Stimulated activated naive CD8-positive, alpha-beta T cell treated with anti-CD3 and anti-CD28 coated beads, Interleukin-15, Interleukin-2, amounts not matched to agents 100 ng/mL and 50 ng/mL, for 24 hours (primary cell): ENCODE results near the gene PIK3AP1.

Experiments used
- H3K27ac Mint-ChIP-seq: one replicate; pipeline ENCODE4 v1.8.0; 2021; ENCODE audit warnings: mild to moderate bottlenecking, mixed read lengths
- H3K27me3 Mint-ChIP-seq: one replicate; pipeline ENCODE4 v1.8.0; 2021; ENCODE audit warnings: mixed read lengths
- H3K36me3 Mint-ChIP-seq: one replicate; pipeline ENCODE4 v1.8.0; 2021; ENCODE audit warnings: low read depth, mixed read lengths
- H3K4me1 Mint-ChIP-seq: one replicate; pipeline ENCODE4 v1.8.0; 2021; ENCODE audit warnings: low read depth, mixed read lengths
- H3K4me3 Mint-ChIP-seq: one replicate; pipeline ENCODE4 v1.8.0; 2021; ENCODE audit warnings: mild to moderate bottlenecking, mixed read lengths
- H3K9me3 Mint-ChIP-seq: one replicate; pipeline ENCODE4 v1.8.0; 2021; ENCODE audit warnings: mixed read lengths

Gene PIK3AP1

GRCh38 chr10:96657385-96657784 is 62.9 kb downstream of the PIK3AP1 start:
- H3K27me3 Mint-ChIP-seq = no peaks in the 10 kb centered on the region
- H3K9me3 Mint-ChIP-seq = no peaks in the 10 kb centered on the region
- no peak overlapping the region for H3K4me3 Mint-ChIP-seq
- peak overlapping the region; percentile 26 for H3K27ac Mint-ChIP-seq
- peaks cover 53% of the 10 kb centered on the region for H3K4me1 Mint-ChIP-seq
- peaks cover 10% of the 10 kb centered on the region for H3K36me3 Mint-ChIP-seq

- Mint-ChIP-seq H3K27me3 (no peaks in the 10 kb centered on the region), H3K36me3 (peaks cover 13% of the 10 kb centered on the region), H3K9me3 (no peaks in the 10 kb centered on the region), H3K27ac (no peak overlapping the region), H3K4me1 (peaks cover 59% of the 10 kb centered on the region), H3K4me3 (no peak overlapping the region)
Observed at GRCh38 chr10:96656839-96657238, 63.5 kb downstream of the PIK3AP1 start.

- H3K4me3 Mint-ChIP-seq = no peak overlapping the region
- H3K36me3 Mint-ChIP-seq = peaks cover 16% of the 10 kb centered on the region
- peaks cover 61% of the 10 kb centered on the region for H3K4me1 Mint-ChIP-seq
- H3K27me3 Mint-ChIP-seq = no peaks in the 10 kb centered on the region
- no peaks in the 10 kb centered on the region for H3K9me3 Mint-ChIP-seq
- H3K27ac Mint-ChIP-seq = no peak overlapping the region
Observed at GRCh38 chr10:96656198-96656577, 64.1 kb downstream of the PIK3AP1 start.

GRCh38 chr10:96655461-96656197 is 64.7 kb downstream of the PIK3AP1 start:
- no peaks in the 10 kb centered on the region for H3K27me3 Mint-ChIP-seq
- H3K9me3 Mint-ChIP-seq = no peaks in the 10 kb centered on the region
- H3K4me1 Mint-ChIP-seq = peaks cover 63% of the 10 kb centered on the region
- no peak overlapping the region for H3K4me3 Mint-ChIP-seq
- H3K27ac Mint-ChIP-seq = no peak overlapping the region
- peaks cover 22% of the 10 kb centered on the region for H3K36me3 Mint-ChIP-seq

- peak overlapping the region; percentile 83 for H3K27ac Mint-ChIP-seq
- peaks cover 65% of the 10 kb centered on the region for H3K4me1 Mint-ChIP-seq
- H3K27me3 Mint-ChIP-seq = no peaks in the 10 kb centered on the region
- peaks cover 37% of the 10 kb centered on the region for H3K36me3 Mint-ChIP-seq
- peak overlapping the region; percentile 44 for H3K4me3 Mint-ChIP-seq
- no peaks in the 10 kb centered on the region for H3K9me3 Mint-ChIP-seq
Observed at GRCh38 chr10:96651998-96652431, 68.3 kb downstream of the PIK3AP1 start.

- H3K27ac Mint-ChIP-seq = peak overlapping the region; percentile 83
- peak overlapping the region; percentile 28 for H3K4me3 Mint-ChIP-seq
- H3K9me3 Mint-ChIP-seq = no peaks in the 10 kb centered on the region
- H3K4me1 Mint-ChIP-seq = peaks cover 64% of the 10 kb centered on the region
- no peaks in the 10 kb centered on the region for H3K27me3 Mint-ChIP-seq
- H3K36me3 Mint-ChIP-seq = peaks cover 34% of the 10 kb centered on the region
Observed at GRCh38 chr10:96650958-96651357, 69.4 kb downstream of the PIK3AP1 start.

- H3K9me3 Mint-ChIP-seq = no peaks in the 10 kb centered on the region
- no peak overlapping the region for H3K4me3 Mint-ChIP-seq
- peaks cover 65% of the 10 kb centered on the region for H3K4me1 Mint-ChIP-seq
- H3K27me3 Mint-ChIP-seq = no peaks in the 10 kb centered on the region
- peaks cover 34% of the 10 kb centered on the region for H3K36me3 Mint-ChIP-seq
- peak overlapping the region; percentile 54 for H3K27ac Mint-ChIP-seq
Observed at GRCh38 chr10:96648297-96648696, 72.0 kb downstream of the PIK3AP1 start.

- Mint-ChIP-seq H3K4me3 (no peak overlapping the region), H3K27me3 (no peaks in the 10 kb centered on the region), H3K9me3 (no peaks in the 10 kb centered on the region), H3K36me3 (peaks cover 34% of the 10 kb centered on the region), H3K4me1 (peaks cover 58% of the 10 kb centered on the region), H3K27ac (peak overlapping the region; percentile 73)
Observed at GRCh38 chr10:96647466-96647865, 72.8 kb downstream of the PIK3AP1 start.

- Mint-ChIP-seq H3K4me1 (peaks cover 51% of the 10 kb centered on the region), H3K36me3 (peaks cover 31% of the 10 kb centered on the region), H3K27ac (peak overlapping the region; percentile 26), H3K4me3 (no peak overlapping the region), H3K9me3 (no peaks in the 10 kb centered on the region), H3K27me3 (no peaks in the 10 kb centered on the region)
Observed at GRCh38 chr10:96646751-96647166, 73.6 kb downstream of the PIK3AP1 start.

- H3K4me1 Mint-ChIP-seq = peaks cover 46% of the 10 kb centered on the region
- H3K9me3 Mint-ChIP-seq = no peaks in the 10 kb centered on the region
- H3K27ac Mint-ChIP-seq = peak overlapping the region; percentile 26
- no peaks in the 10 kb centered on the region for H3K27me3 Mint-ChIP-seq
- H3K36me3 Mint-ChIP-seq = peaks cover 29% of the 10 kb centered on the region
- no peak overlapping the region for H3K4me3 Mint-ChIP-seq
Observed at GRCh38 chr10:96646301-96646700, 74.0 kb downstream of the PIK3AP1 start.

GRCh38 chr10:96645191-96645721 is 75.1 kb downstream of the PIK3AP1 start:
- no peaks in the 10 kb centered on the region for H3K9me3 Mint-ChIP-seq
- no peak overlapping the region for H3K4me3 Mint-ChIP-seq
- no peaks in the 10 kb centered on the region for H3K27me3 Mint-ChIP-seq
- H3K4me1 Mint-ChIP-seq = peaks cover 36% of the 10 kb centered on the region
- H3K27ac Mint-ChIP-seq = peak overlapping the region; percentile 29
- H3K36me3 Mint-ChIP-seq = peaks cover 18% of the 10 kb centered on the region

GRCh38 chr10:96643920-96644319 is 76.4 kb downstream of the PIK3AP1 start:
- Mint-ChIP-seq H3K27ac (no peak overlapping the region), H3K36me3 (peaks cover 18% of the 10 kb centered on the region), H3K27me3 (no peaks in the 10 kb centered on the region), H3K4me1 (peaks cover 33% of the 10 kb centered on the region), H3K9me3 (no peaks in the 10 kb centered on the region), H3K4me3 (no peak overlapping the region)

GRCh38 chr10:96642973-96643372 is 77.3 kb downstream of the PIK3AP1 start:
- no peak overlapping the region for H3K27ac Mint-ChIP-seq
- no peaks in the 10 kb centered on the region for H3K9me3 Mint-ChIP-seq
- no peaks in the 10 kb centered on the region for H3K27me3 Mint-ChIP-seq
- no peak overlapping the region for H3K4me3 Mint-ChIP-seq
- H3K36me3 Mint-ChIP-seq = peaks cover 12% of the 10 kb centered on the region
- peaks cover 25% of the 10 kb centered on the region for H3K4me1 Mint-ChIP-seq

GRCh38 chr10:96642530-96642929 is 77.8 kb downstream of the PIK3AP1 start:
- Mint-ChIP-seq H3K36me3 (peaks cover 7% of the 10 kb centered on the region), H3K27ac (no peak overlapping the region), H3K4me3 (no peak overlapping the region), H3K9me3 (no peaks in the 10 kb centered on the region), H3K27me3 (no peaks in the 10 kb centered on the region), H3K4me1 (peaks cover 20% of the 10 kb centered on the region)

GRCh38 chr10:96641396-96642295 is 78.7 kb downstream of the PIK3AP1 start:
- H3K9me3 Mint-ChIP-seq = no peaks in the 10 kb centered on the region
- H3K4me1 Mint-ChIP-seq = peaks cover 11% of the 10 kb centered on the region
- no peak overlapping the region for H3K4me3 Mint-ChIP-seq

More at GRCh38 chr10:96641396-96642295, 78.7 kb downstream of the PIK3AP1 start:
- Mint-ChIP-seq H3K36me3 (peaks cover 7% of the 10 kb centered on the region), H3K27me3 (no peaks in the 10 kb centered on the region), H3K27ac (no peak overlapping the region)
